ENCODE results near the gene PTP4A1.
"Not testable (repeated sequence)": the region's sequence is repeated elsewhere in the genome, so short reads cannot be mapped to it uniquely, and the experiment has no call there.

Gene PTP4A1

GRCh38 chr6:63582579-63583231, 10.4 kb downstream of the PTP4A1 start:
- Histone ChIP-seq H3K27me3 (ENCODE audit: insufficient read depth, poor library complexity, severe bottlenecking) (no peaks in the 10 kb centered on the region), H3K27ac (replicated peaks) (no peak overlapping the region), H3K4me3 (replicated peaks; ENCODE audit: insufficient read depth, low read length) (no peak overlapping the region)
- TF ChIP-seq, protein P1, sequence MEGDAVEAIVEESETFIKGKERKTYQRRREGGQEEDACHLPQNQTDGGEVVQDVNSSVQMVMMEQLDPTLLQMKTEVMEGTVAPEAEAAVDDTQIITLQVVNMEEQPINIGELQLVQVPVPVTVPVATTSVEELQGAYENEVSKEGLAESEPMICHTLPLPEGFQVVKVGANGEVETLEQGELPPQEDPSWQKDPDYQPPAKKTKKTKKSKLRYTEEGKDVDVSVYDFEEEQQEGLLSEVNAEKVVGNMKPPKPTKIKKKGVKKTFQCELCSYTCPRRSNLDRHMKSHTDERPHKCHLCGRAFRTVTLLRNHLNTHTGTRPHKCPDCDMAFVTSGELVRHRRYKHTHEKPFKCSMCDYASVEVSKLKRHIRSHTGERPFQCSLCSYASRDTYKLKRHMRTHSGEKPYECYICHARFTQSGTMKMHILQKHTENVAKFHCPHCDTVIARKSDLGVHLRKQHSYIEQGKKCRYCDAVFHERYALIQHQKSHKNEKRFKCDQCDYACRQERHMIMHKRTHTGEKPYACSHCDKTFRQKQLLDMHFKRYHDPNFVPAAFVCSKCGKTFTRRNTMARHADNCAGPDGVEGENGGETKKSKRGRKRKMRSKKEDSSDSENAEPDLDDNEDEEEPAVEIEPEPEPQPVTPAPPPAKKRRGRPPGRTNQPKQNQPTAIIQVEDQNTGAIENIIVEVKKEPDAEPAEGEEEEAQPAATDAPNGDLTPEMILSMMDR (IDR thresholded peaks at IDR 0.05; ENCODE audit: insufficient read depth, low read length) = no peak
- TF ChIP-seq REST (IDR thresholded peaks at IDR 0.05; ENCODE audit: insufficient replicate concordance, low read depth) = no peak
- no peak for TF ChIP-seq POLR2AphosphoS5 (IDR thresholded peaks at IDR 0.05; ENCODE audit: low read depth)
- TF ChIP-seq SPI1 (IDR thresholded peaks at IDR 0.05; ENCODE audit: borderline replicate concordance, low read depth) = no peak
- TF ChIP-seq GABPA (IDR thresholded peaks at IDR 0.05; ENCODE audit: low read depth) = no peak
- no peak for DNase-seq (ENCODE audit: low read depth in 1 of 2, low spot score in 1 of 2)

DNA sequence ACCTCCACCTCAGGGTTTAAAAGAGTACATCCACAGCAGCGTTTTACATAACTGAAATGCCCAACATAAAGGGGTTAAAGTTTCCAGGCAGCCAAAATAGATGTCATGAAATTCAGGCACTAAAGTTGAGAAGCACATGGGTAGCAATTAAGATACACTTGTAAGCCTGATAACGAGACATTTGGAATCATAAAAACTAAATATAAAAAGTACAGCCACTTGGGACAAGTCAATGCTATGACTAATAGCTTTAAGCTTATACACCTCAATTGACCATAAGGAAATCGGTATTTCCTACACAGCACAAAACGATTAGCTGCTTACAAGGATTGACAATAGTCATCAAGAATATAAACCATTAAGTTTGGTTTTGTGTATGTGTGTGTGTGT, 11.8 kb downstream of the PTP4A1 start:
- H3K27me3 ChIP-seq (ENCODE audit: insufficient read depth, poor library complexity, severe bottlenecking) = no peaks in the 10 kb centered on the region
- no peak overlapping the region for H3K4me3 ChIP-seq (replicated peaks; ENCODE audit: insufficient read depth, low read length)
- H3K27ac ChIP-seq (replicated peaks) = no peak overlapping the region
- no peak for DNase-seq (ENCODE audit: low read depth in 1 of 2, low spot score in 1 of 2)
- no peak for TF ChIP-seq REST (IDR thresholded peaks at IDR 0.05; ENCODE audit: insufficient replicate concordance, low read depth)

DNA sequence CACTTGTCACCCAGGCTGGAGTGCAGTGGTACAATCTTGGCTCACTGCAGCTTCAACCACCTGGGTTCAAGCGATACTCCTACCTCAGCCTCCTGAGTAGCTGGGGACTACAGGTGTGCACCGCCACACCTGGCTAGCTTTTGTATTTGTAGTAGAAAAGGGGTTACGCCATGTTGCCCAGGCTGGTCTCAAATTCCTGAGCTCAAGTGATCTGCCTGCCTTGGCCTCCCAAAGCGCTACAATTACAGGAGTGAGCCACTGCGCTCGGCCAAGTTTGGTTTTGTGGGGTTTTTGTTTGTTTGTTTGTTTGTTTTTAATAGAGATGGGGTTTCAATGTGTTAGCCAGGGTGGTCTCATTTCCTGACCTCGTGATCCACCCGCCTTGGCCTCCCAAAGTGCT, 12.3 kb downstream of the PTP4A1 start:
- H3K27me3 ChIP-seq (ENCODE audit: insufficient read depth, poor library complexity, severe bottlenecking) = no peaks in the 10 kb centered on the region
- DNase-seq (ENCODE audit: low read depth in 1 of 2, low spot score in 1 of 2) = no peak
- TF ChIP-seq SPI1 (IDR thresholded peaks at IDR 0.05; ENCODE audit: borderline replicate concordance, low read depth) = no peak
- no peak for TF ChIP-seq POLR2AphosphoS5 (IDR thresholded peaks at IDR 0.05; ENCODE audit: low read depth)
- TF ChIP-seq REST (IDR thresholded peaks at IDR 0.05; ENCODE audit: insufficient replicate concordance, low read depth) = no peak
- TF ChIP-seq, protein P1 (IDR thresholded peaks at IDR 0.05; ENCODE audit: insufficient read depth, low read length) = no peak
- no peak for TF ChIP-seq GABPA (IDR thresholded peaks at IDR 0.05; ENCODE audit: low read depth)
- H3K27ac ChIP-seq (replicated peaks) = no peak overlapping the region
- H3K4me3 ChIP-seq (replicated peaks; ENCODE audit: insufficient read depth, low read length) = no peak overlapping the region

DNA sequence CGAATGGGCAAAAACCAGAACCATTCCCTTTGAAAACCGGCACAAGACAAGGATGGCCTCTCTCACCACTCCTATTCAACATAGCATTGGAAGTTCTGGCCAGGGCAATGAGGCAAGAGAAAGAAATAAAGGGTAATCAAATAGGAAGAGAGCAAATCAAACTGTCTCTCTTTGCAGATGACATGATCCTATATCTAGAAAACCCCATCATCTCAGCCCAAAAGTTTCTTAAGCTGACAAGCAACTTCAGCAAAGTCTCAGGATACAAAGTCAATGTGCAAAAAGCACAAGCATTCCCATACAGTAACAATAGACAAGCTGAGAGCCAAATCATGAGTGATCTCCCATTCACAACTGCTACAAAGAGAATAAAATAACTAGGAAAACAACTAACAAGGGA, 13.4 kb downstream of the PTP4A1 start:
- DNase-seq (ENCODE audit: low read depth in 1 of 2, low spot score in 1 of 2); H3K27ac ChIP-seq (replicated peaks): not testable (repeated sequence)

More for the DNA sequence above, 13.4 kb downstream of the PTP4A1 start:
- H3K4me3 ChIP-seq (replicated peaks; ENCODE audit: insufficient read depth, low read length); H3K27me3 ChIP-seq (ENCODE audit: insufficient read depth, poor library complexity, severe bottlenecking): not testable (repeated sequence)
